PC-9 (cell line): ENCODE data around the gene E2F6. TPM values are rescaled to one million over a fixed set of nuclear protein-coding genes. Genes with fewer than 3 reads are reported as not detected.

Source experiments
- BruUV-seq: library from RNA; stranded (reverse); fragments of 400-500 nt; replicated peaks from 2 replicates; lab custom pipeline; 2021; lab: Mats Ljungman, UMichigan
- CTCF ChIA-PET: fragments of 300-600 bp; sonication (Branson Sonifier 250); formaldehyde crosslinking; loops from one replicate; lab custom pipeline; 2022; ENCODE audit warnings: antibody characterized with exemption; lab: Charles Lee
- POLR2A ChIA-PET: fragments of 300-600 bp; sonication (Branson Sonifier 250); formaldehyde crosslinking; loops from one replicate; lab custom pipeline; 2022; ENCODE audit warnings: antibody characterized with exemption; ENCODE audit not compliant: unreplicated experiment; lab: Charles Lee
- DNase-seq, 2 experiments: peaks; one replicate each; pipeline versions ENCODE4 v3.0.0 to v3.0.0-alpha.2; 2015 to 2022; ENCODE audit warnings: mixed read lengths in 1 of 2
- H2AFZ ChIP-seq: fragments of 200-600 bp; sonication (generic); 2 replicates; pipeline ENCODE4 v1.8.1; 2017; ENCODE audit warnings: antibody characterized with exemption
- H3F3A ChIP-seq: fragments of 200-600 bp; sonication (generic); 2 replicates; pipeline ENCODE4 v1.8.1; 2017; ENCODE audit warnings: antibody characterized with exemption, mild to moderate bottlenecking, low read depth; ENCODE audit not compliant: insufficient read depth
- H3K27ac ChIP-seq: fragments of 200-600 bp; sonication (generic); 2 replicates; pipeline ENCODE4 v1.6.1; 2016; ENCODE audit warnings: mixed run types
- H3K27me3 ChIP-seq: fragments of 200-600 bp; sonication (generic); 2 replicates; pipeline ENCODE4 v1.6.1; 2016; ENCODE audit warnings: low read depth, mixed run types; ENCODE audit not compliant: insufficient read depth
- H3K36me3 ChIP-seq: fragments of 200-600 bp; sonication (generic); 2 replicates; pipeline ENCODE4 v1.6.1; 2016; ENCODE audit warnings: low read depth, mixed run types
- H3K4me1 ChIP-seq: fragments of 200-600 bp; sonication (generic); replicated peaks from 2 replicates; pipeline ENCODE4 v1.6.1; 2016; ENCODE audit warnings: mixed run types; ENCODE audit not compliant: insufficient read depth
- H3K4me2 ChIP-seq: fragments of 200-600 bp; sonication (generic); 2 replicates; pipeline ENCODE4 v1.6.1; 2017; ENCODE audit warnings: mixed run types
- H3K4me3 ChIP-seq: fragments of 200-600 bp; sonication (generic); 2 replicates; pipeline ENCODE4 v1.6.1; 2016; ENCODE audit warnings: mixed run types
- H3K79me2 ChIP-seq: fragments of 200-600 bp; sonication (generic); 2 replicates; pipeline ENCODE4 v1.6.1; 2017; ENCODE audit warnings: low read depth, mixed run types
- H3K9me2 ChIP-seq: fragments of 200-600 bp; sonication (generic); 2 replicates; pipeline ENCODE4 v1.8.1; 2017; ENCODE audit warnings: mild to moderate bottlenecking; ENCODE audit not compliant: insufficient read depth
- H3K9me3 ChIP-seq: fragments of 200-600 bp; sonication (generic); 2 replicates; pipeline ENCODE4 v1.8.1; 2016; ENCODE audit warnings: low read depth; ENCODE audit not compliant: insufficient read depth
- H4K20me1 ChIP-seq: fragments of 200-600 bp; sonication (generic); 2 replicates; pipeline ENCODE4 v1.8.1; 2017; ENCODE audit not compliant: insufficient read depth
- CTCF ChIP-seq: fragments of 200-600 bp; sonication (generic); conservative IDR thresholded peaks from 2 replicates; pipeline ENCODE4 v1.6.1; 2017; ENCODE audit warnings: mixed run types, antibody characterized with exemption, mild to moderate bottlenecking, moderate library complexity
- EZH2 ChIP-seq: fragments of 200-600 bp; sonication (generic); IDR thresholded peaks from 2 replicates; pipeline ENCODE4 v1.8.0; 2017; ENCODE audit warnings: antibody characterized with exemption, low read depth
- intact Hi-C: fragments of 100-400 bp; cut with micrococcal nuclease; formaldehyde crosslinking; loops from one replicate; pipeline ENCODE4 v1.10.0; 2022; ENCODE audit not compliant: unreplicated experiment
- total RNA-seq: library from RNA; stranded (reverse); gene quantifications from 2 replicates; pipeline ENCODE4 v1.2.3, GENCODE V29; 2021

The E2F6 gene
- total RNA-seq, 1 experiment from 2014 or later = 15.2 TPM

GRCh38 chr2:11398750-11399437 lies 67.1 kb downstream of the E2F6 start:
- H3K4me1 ChIP-seq = no peaks in the 10 kb centered on the region
- H2AFZ ChIP-seq = 0 out of 2 replicates have a peak overlapping the region, but pooled peaks have one; percentile 8
- no peaks in the 10 kb centered on the region for H3K9me2 ChIP-seq
- H3K27ac ChIP-seq = no peak overlapping the region
- CTCF ChIA-PET = interaction anchor here (0.6 kb wide), 1 partner anchor 63 kb away, joined by 3 read pairs; no protein-coding TSS in a partner anchor
- H3K4me2 ChIP-seq = peak overlapping the region; percentile 27; the same call in 1 of the 2 replicates
- DNase-seq = peak in 1 of 2 experiments; percentile 12
- H4K20me1 ChIP-seq = no peaks in the 10 kb centered on the region
- no peaks in the 10 kb centered on the region for H3K9me3 ChIP-seq
- no peaks in the 10 kb centered on the region for H3K79me2 ChIP-seq
- intact Hi-C loops = no loop called here
- H3F3A ChIP-seq = no peaks in the 10 kb centered on the region
- no peaks in the 10 kb centered on the region for H3K36me3 ChIP-seq
- no peak for TF ChIP-seq EZH2
- no peak for TF ChIP-seq CTCF
- POLR2A ChIA-PET = no interaction called here
- no TSS peak for BruUV-seq
- H3K4me3 ChIP-seq = no peak overlapping the region
- no peaks in the 10 kb centered on the region for H3K27me3 ChIP-seq

- Histone ChIP-seq H3K27ac (no peak overlapping the region), H3K4me2 (no peak overlapping the region), H3K4me3 (no peak overlapping the region), H3K4me1 (no peaks in the 10 kb centered on the region), H4K20me1 (no peaks in the 10 kb centered on the region), H3K9me3 (no peaks in the 10 kb centered on the region), H3K79me2 (no peaks in the 10 kb centered on the region), H2AFZ (no peak overlapping the region), H3K9me2 (no peaks in the 10 kb centered on the region), H3K36me3 (no peaks in the 10 kb centered on the region), H3K27me3 (no peaks in the 10 kb centered on the region), H3F3A (no peaks in the 10 kb centered on the region)
- TF ChIP-seq EZH2 (no peak), CTCF (no peak)
- CTCF ChIA-PET = no interaction called here
- no TSS peak for BruUV-seq
- POLR2A ChIA-PET = interaction anchor here (0.7 kb wide), 1 partner anchor 765 kb away, joined by 3 read pairs; no protein-coding TSS in a partner anchor
- DNase-seq = no peak
- intact Hi-C loops = no loop called here
These were observed 68.4 kb downstream of the E2F6 start for GRCh38 chr2:11397513-11397912.

- ChIA-PET CTCF (no interaction called here), POLR2A (no interaction called here)
- Histone ChIP-seq H3K9me3 (no peaks in the 10 kb centered on the region), H3K4me3 (no peak overlapping the region), H3K79me2 (no peaks in the 10 kb centered on the region), H2AFZ (no peak overlapping the region), H3K36me3 (no peaks in the 10 kb centered on the region), H3K27me3 (no peaks in the 10 kb centered on the region), H3K27ac (no peak overlapping the region), H3F3A (no peaks in the 10 kb centered on the region), H3K9me2 (no peaks in the 10 kb centered on the region), H3K4me2 (no peak overlapping the region), H3K4me1 (no peaks in the 10 kb centered on the region), H4K20me1 (no peaks in the 10 kb centered on the region)
- TF ChIP-seq CTCF (no peak), EZH2 (no peak)
- DNase-seq = no peak
- BruUV-seq = no TSS peak
- intact Hi-C loops = no loop called here
These were observed 69.2 kb downstream of the E2F6 start for GRCh38 chr2:11396467-11397445.
